HepG2 (cell line): ENCODE results near the gene BIVM. TPM values are rescaled to one million over a fixed set of nuclear protein-coding genes. Genes with fewer than 3 reads are reported as not detected.

Experiments used
- ATAC-seq: fragments of 200-7000 bp; cut with Tn5 transposase; 3 replicates; pipeline ENCODE4 v1.9.1; 2020; ENCODE audit warnings: mild to moderate bottlenecking, moderate library complexity
- BruUV-seq: library from RNA; stranded (reverse); fragments of 400-500 nt; replicated peaks from 2 replicates; lab custom pipeline; 2021; lab: Mats Ljungman, UMichigan
- CTCF ChIA-PET: fragments of 300-600 bp; formaldehyde crosslinking; extraction: SDS; loops from one replicate; lab custom pipeline; 2021; ENCODE audit warnings: low total read pairs, inconsistent platforms, low intra/inter-chr PET ratio; lab: Yijun Ruan, JAX
- POLR2A ChIA-PET: fragments of 350-600 bp; sonication (Branson Sonifier 250); formaldehyde crosslinking; loops from one replicate; lab custom pipeline; 2020; ENCODE audit warnings: antibody characterized with exemption, inconsistent platforms; lab: Yijun Ruan, JAX
- DNase-seq: peaks from one replicate; pipeline ENCODE4 v3.0.0-alpha.2; 2015; ENCODE audit warnings: low spot score
- FAIRE-seq: peaks from 3 replicates; lab custom pipeline; 2011; peaks lifted over from hg19 to GRCh38; lab: Jason Lieb, UNC
- H2AFZ ChIP-seq: one replicate; pipeline ENCODE4 v1.6.1; 2011; ENCODE audit warnings: low read length, inconsistent platforms
- H3K27ac ChIP-seq: fragments of 300-600 bp; 3 replicates; pipeline ENCODE4 v1.8.0; 2011; ENCODE audit warnings: mixed run types, mild to moderate bottlenecking, mixed read lengths, low read length, inconsistent platforms; ENCODE audit not compliant: insufficient read depth; ENCODE audit errors: extremely low read length
- H3K27me3 ChIP-seq, 2 experiments: fragments of 200-600 bp in 1 of 2; 2 replicates in 1 of 2; 3 replicates in 1 of 2; pipeline versions ENCODE4 v1.6.0 to v1.8.0; 2011; ENCODE audit warnings: low read length in 2 of 2, mild to moderate bottlenecking in 2 of 2, moderate library complexity in 2 of 2, inconsistent platforms in 1 of 2; ENCODE audit not compliant: insufficient read depth in 2 of 2, control insufficient read depth in 1 of 2
- H3K36me3 ChIP-seq, 2 experiments: fragments of 200-600 bp in 1 of 2; replicated peaks in 1 of 2; 2 replicates in 1 of 2; 3 replicates in 1 of 2; pipeline versions ENCODE4 v1.5.1 to v1.8.0; 2011; ENCODE audit warnings: low read length in 2 of 2, inconsistent platforms in 1 of 2; ENCODE audit not compliant: insufficient read depth in 2 of 2, control insufficient read depth in 1 of 2
- H3K4me1 ChIP-seq: 2 replicates; pipeline ENCODE4 v1.5.1; 2012; ENCODE audit warnings: low read length, inconsistent platforms; ENCODE audit not compliant: insufficient read depth
- H3K4me2 ChIP-seq: 2 replicates; pipeline ENCODE4 v1.6.0; 2011; ENCODE audit warnings: low read depth, low read length, inconsistent platforms
- H3K4me3 ChIP-seq, 3 experiments: fragments of 200-600 bp in 1 of 3; sonication (generic), shearing (Covaris generic) in 1 of 3; replicated peaks in 1 of 3; 2 replicates each; pipeline ENCODE4 v1.5.1; 2011 to 2016; ENCODE audit warnings: low read length in 3 of 3, inconsistent platforms in 2 of 3, low read depth in 2 of 3, mild to moderate bottlenecking in 2 of 3, control low read depth in 1 of 3, mixed read lengths in 1 of 3; ENCODE audit not compliant: insufficient read depth in 1 of 3
- H3K79me2 ChIP-seq: one replicate; pipeline ENCODE4 v1.6.1; 2011; ENCODE audit warnings: low read length, inconsistent platforms; ENCODE audit not compliant: insufficient read depth
- H3K9ac ChIP-seq: 2 replicates; pipeline ENCODE4 v1.6.0; 2011; ENCODE audit warnings: mild to moderate bottlenecking, low read depth, low read length, inconsistent platforms; ENCODE audit not compliant: insufficient read depth
- H3K9me3 ChIP-seq: 2 replicates; pipeline ENCODE4 v1.5.1; 2012; ENCODE audit warnings: mild to moderate bottlenecking, low read length
- H4K20me1 ChIP-seq: 2 replicates; pipeline ENCODE4 v1.6.0; 2011; ENCODE audit warnings: inconsistent platforms, mild to moderate bottlenecking, low read length, moderate library complexity; ENCODE audit not compliant: insufficient read depth
- GPBP1L1 ChIP-seq: sonication (generic); formaldehyde crosslinking; IDR thresholded peaks from 2 replicates; pipeline ENCODE4 v1.5.0; 2020; ENCODE audit warnings: mild to moderate bottlenecking, missing genetic modification reagents
- HINFP ChIP-seq: sonication (generic); formaldehyde crosslinking; IDR thresholded peaks from 2 replicates; pipeline ENCODE4 v1.4.0; 2020; ENCODE audit warnings: low read depth, mild to moderate bottlenecking, missing genetic modification reagents
- HNRNPUL1 ChIP-seq: fragments of 200-400 bp; formaldehyde crosslinking; IDR thresholded peaks from 2 replicates; pipeline ENCODE4 v1.6.1; 2017; ENCODE audit warnings: low read depth, mild to moderate bottlenecking, low read length, moderate library complexity
- HOXA5 ChIP-seq: sonication (generic); formaldehyde crosslinking; IDR thresholded peaks from 2 replicates; pipeline ENCODE4 v1.4.0; 2020; ENCODE audit warnings: missing genetic modification reagents
- MYC ChIP-seq: sonication (generic); formaldehyde crosslinking; IDR thresholded peaks from 2 replicates; pipeline ENCODE4 v1.9.0; 2021; ENCODE audit warnings: missing genetic modification reagents, borderline replicate concordance
- NFYC ChIP-seq: IDR thresholded peaks from 2 replicates; pipeline ENCODE4 v1.6.1; 2016; ENCODE audit warnings: missing genetic modification reagents, missing compliant biosample characterization
- TEAD3 ChIP-seq: optimal IDR thresholded peaks from 2 replicates; pipeline ENCODE3; 2016; ENCODE audit warnings: borderline replicate concordance
- ZNF136 ChIP-seq: sonication (generic); formaldehyde crosslinking; IDR thresholded peaks from 2 replicates; pipeline ENCODE4 v1.8.1; 2022; ENCODE audit warnings: low read depth, mild to moderate bottlenecking, moderate library complexity, missing genetic modification reagents
- ZNF263 ChIP-seq: sonication (generic); formaldehyde crosslinking; IDR thresholded peaks from 2 replicates; pipeline ENCODE4 v1.4.0; 2020; ENCODE audit warnings: missing genetic modification reagents
- ZNF296 ChIP-seq: sonication (generic); formaldehyde crosslinking; conservative IDR thresholded peaks from 2 replicates; pipeline ENCODE4 v1.5.0; 2020; ENCODE audit warnings: mild to moderate bottlenecking, missing genetic modification reagents
- ZNF432 ChIP-seq: sonication (generic); formaldehyde crosslinking; IDR thresholded peaks from 2 replicates; pipeline ENCODE4 v1.5.0; 2020; ENCODE audit warnings: missing genetic modification reagents, mild to moderate bottlenecking, borderline replicate concordance
- ZNF550 ChIP-seq: sonication (generic); formaldehyde crosslinking; IDR thresholded peaks from 2 replicates; pipeline ENCODE4 v1.4.0; 2020; ENCODE audit warnings: mild to moderate bottlenecking, missing genetic modification reagents, borderline replicate concordance
- ZNF605 ChIP-seq: sonication (generic); formaldehyde crosslinking; IDR thresholded peaks from 2 replicates; pipeline ENCODE4 v1.8.0; 2022; ENCODE audit warnings: mild to moderate bottlenecking, missing genetic modification reagents
- ZNF644 ChIP-seq: IDR thresholded peaks from 2 replicates; pipeline ENCODE4 v1.6.1; 2016; ENCODE audit warnings: low read depth
- ZNF740 ChIP-seq: sonication (generic); formaldehyde crosslinking; IDR thresholded peaks from 2 replicates; pipeline ENCODE4 v1.4.0; 2020; ENCODE audit warnings: missing genetic modification reagents
- WGBS: methylation state at CpG from one replicate; pipeline ENCODE4 v1.1.6; 2017; ENCODE audit warnings: low lambda C conversion rate; 5-methylcytosine and 5-hydroxymethylcytosine counted together
- in situ Hi-C: cut with HindIII; loops from 2 replicates; pipeline ENCODE4 v1.10.0; 2017; ENCODE audit warnings: low pct_unique_long_range_greater_than_20kb; ENCODE audit not compliant: extremely low pct_ligation_motif_present
- intact Hi-C: fragments of 100-400 bp; cut with micrococcal nuclease; formaldehyde crosslinking; loops from one replicate; pipeline ENCODE4 v1.10.0; 2022; ENCODE audit not compliant: unreplicated experiment
- polyA plus RNA-seq, 8 experiments: library from polyadenylated mRNA; depleted of rRNA in 3 of 8; stranded (reverse) in 7 of 8; unstranded in 1 of 8; fragments of >200 nt; fragmentation: Illumina TruSeq in 4 of 8; extraction: Trizol in 4 of 8; gene quantifications; 2 replicates each; pipeline versions ENCODE4 v1.2.1 to v1.2.3, GENCODE V29; 2011 to 2016; ENCODE audit warnings: low read depth in 4 of 8, missing spikeins in 1 of 8, mixed read lengths in 1 of 8; ENCODE audit not compliant: insufficient read depth in 1 of 8
- total RNA-seq, 5 experiments: library from RNA; depleted of rRNA; stranded (reverse); fragments of >200 nt; fragmentation: Illumina TruSeq; extraction: Trizol; gene quantifications; 2 replicates each; pipeline ENCODE4 v1.2.3, GENCODE V29; 2016; ENCODE audit warnings: low read depth in 1 of 5
- TF ChIP-seq, protein P1 (sequence below): sonication (generic); formaldehyde crosslinking; IDR thresholded peaks from 2 replicates; pipeline ENCODE4 v1.4.0; 2020; ENCODE audit warnings: missing genetic modification reagents

BIVM gene
- total and polyA plus RNA-seq, 2 of the 13 experiments (the other 11 are each of a cell fraction or from before 2014, with no cell fraction given), result 10.4 to 15.8 TPM

GRCh38 chr13:102873653-102874052 lies 74.7 kb downstream of the BIVM start (continued):
- TF ChIP-seq HINFP (no peak), ZNF644 (no peak), MYC (CRISPR knock-in tag) (no peak), ZNF263 (CRISPR knock-in tag) (no peak), ZNF740 (CRISPR knock-in tag) (no peak), HNRNPUL1 (no peak), HOXA5 (no peak), TEAD3 (CRISPR knock-in tag) (no peak), ZNF432 (CRISPR knock-in tag) (no peak), ZNF605 (CRISPR knock-in tag) (no peak), NFYC (CRISPR knock-in tag) (no peak)

- Histone ChIP-seq H3K27ac (no peak overlapping the region), H3K27me3 (no peaks in the 10 kb centered on the region), H2AFZ (no peak overlapping the region), H3K4me1 (peaks cover 7% of the 10 kb centered on the region; the same call in 1 of the 2 replicates), H3K79me2 (no peaks in the 10 kb centered on the region), H3K4me3 (no peak overlapping the region), H3K4me2 (no peak overlapping the region), H4K20me1 (peaks cover 5% of the 10 kb centered on the region; the same call in 1 of the 2 replicates), H3K36me3 (peaks cover 8 to 42% of the 10 kb centered on the region in 2 experiments; a peak in 4 of 5 replicates), H3K9me3 (no peaks in the 10 kb centered on the region), H3K9ac (no peak overlapping the region)
- intact Hi-C loops, result no loop called here
- TF ChIP-seq, protein P1, sequence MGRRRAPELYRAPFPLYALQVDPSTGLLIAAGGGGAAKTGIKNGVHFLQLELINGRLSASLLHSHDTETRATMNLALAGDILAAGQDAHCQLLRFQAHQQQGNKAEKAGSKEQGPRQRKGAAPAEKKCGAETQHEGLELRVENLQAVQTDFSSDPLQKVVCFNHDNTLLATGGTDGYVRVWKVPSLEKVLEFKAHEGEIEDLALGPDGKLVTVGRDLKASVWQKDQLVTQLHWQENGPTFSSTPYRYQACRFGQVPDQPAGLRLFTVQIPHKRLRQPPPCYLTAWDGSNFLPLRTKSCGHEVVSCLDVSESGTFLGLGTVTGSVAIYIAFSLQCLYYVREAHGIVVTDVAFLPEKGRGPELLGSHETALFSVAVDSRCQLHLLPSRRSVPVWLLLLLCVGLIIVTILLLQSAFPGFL (CRISPR knock-in tag), result no peak
- TF ChIP-seq GPBP1L1 (CRISPR knock-in tag) (no peak), ZNF550 (no peak), ZNF296 (CRISPR knock-in tag) (no peak), ZNF136 (CRISPR knock-in tag) (no peak)
- no TSS peak for BruUV-seq
- DNase-seq (no peak), FAIRE-seq (no peak), ATAC-seq (no peak)
- in situ Hi-C loops, result no loop called here
- ChIA-PET CTCF (no interaction called here), POLR2A (no interaction called here)
- 95% methylated on average over 4 of the region's 4 CpGs for WGBS
Observed at GRCh38 chr13:102875256-102875655, 76.3 kb downstream of the BIVM start.
